GM18520 (cell line): ENCODE data around the gene WDR88.
"Not testable (repeated sequence)": the region's sequence is repeated elsewhere in the genome, so short reads cannot be mapped to it uniquely, and the experiment has no call there.

Experiments used
- ATAC-seq: cut with Tn5 transposase; IDR thresholded peaks from one replicate; pipeline ENCODE4 v1.9.1; 2021; ENCODE audit not compliant: unreplicated experiment

WDR88 gene

DNA sequence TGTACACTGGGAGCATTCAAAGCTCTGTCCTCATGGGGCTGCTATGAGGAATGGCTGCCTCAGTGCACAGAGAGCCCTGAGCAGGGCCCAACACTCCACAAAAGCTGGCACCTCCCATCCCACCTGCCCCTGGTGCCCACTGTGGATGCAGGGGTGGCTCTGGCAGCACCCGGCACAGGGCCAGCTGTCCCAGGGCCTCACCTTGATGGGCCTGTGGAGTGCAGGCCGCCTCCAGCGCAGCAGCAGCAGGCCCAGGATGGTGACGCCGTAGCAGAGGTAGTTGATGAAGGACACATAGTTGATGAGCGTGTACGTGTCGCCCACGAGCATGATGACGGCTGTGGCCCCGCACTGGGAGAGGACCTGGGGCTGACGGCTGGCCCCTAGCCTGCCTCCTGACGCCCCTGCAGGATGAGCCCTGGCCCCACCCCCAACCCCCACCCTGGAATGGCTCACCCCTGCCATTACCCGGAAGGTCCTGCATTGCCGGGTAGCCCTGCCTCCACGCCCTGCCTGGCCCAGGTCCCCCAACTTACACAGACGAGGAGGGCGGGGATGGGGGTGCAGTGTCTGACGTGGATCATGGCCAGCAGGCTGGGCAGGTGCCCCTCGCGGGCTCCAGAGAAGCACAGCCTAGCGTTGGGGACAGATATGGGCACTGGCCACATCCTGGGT lies 78.5 kb downstream of the WDR88 start:
- no peak for ATAC-seq

DNA sequence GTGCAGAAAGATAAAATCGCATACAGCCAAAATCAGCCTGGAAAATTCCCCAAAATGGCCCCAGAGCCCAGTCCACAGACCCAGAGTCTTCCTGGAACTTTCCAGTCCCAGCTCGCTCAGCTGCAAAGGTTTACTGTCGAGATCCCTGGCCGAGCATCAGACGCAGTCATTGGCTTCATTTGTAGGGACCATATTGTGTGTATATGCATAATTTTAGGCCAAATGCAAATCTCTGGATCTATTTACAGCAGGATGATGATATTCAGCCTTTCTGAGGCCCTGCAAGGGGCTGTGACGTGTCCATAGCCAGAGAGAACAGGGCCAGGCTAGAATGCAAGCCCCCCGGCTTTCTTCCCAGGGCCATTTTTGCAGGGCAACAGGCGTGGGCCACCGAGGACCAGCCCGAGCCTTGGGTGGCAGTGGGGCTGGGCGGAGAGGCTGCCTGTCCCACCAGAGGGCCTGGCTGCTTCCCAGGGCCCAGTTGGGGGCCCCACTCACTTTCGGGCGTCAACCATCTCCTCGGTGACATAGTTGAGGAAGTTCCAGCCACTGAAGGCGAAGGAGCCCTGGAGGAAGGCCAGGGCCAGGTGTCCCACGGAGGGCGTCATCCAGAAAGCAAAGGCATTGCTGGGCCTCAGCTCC lies 80.0 kb downstream of the WDR88 start:
- ATAC-seq: no peak

DNA sequence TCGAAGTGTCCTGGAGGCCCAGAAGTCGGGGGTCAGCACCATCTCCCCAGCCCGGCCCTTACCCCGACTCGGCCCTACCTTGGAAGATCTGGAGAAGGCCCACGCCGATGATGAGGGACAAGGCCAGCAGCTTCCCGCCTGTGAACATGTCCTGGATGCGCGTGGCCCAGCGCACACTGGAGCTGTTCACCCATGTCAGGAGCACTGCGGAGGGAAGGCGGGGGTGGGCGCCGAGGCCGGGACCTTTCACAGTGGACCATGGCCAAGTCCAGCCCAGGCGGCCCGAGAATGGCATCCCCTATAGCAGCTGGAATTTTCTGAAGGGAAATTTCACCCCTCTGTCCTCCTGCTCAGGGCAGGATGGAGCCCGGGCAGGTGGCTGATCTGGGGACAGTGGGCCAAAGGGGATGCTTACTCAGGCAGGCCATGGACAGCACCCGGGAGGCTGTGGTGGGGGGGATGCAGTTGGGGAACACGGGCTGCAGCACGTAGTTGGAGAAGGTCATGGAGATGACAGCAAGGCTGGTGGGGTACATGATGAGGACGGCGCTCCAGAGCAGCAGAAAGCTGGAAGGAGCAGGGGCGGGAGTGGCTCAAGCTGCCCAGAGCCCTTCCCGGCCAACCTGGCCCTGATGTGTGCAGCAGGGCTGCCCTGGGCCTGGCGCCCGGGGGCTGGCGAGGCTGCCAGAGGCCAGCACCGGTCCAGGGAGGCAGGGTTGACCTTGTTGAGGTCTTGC lies 80.7 kb downstream of the WDR88 start:
- ATAC-seq: no peak

DNA sequence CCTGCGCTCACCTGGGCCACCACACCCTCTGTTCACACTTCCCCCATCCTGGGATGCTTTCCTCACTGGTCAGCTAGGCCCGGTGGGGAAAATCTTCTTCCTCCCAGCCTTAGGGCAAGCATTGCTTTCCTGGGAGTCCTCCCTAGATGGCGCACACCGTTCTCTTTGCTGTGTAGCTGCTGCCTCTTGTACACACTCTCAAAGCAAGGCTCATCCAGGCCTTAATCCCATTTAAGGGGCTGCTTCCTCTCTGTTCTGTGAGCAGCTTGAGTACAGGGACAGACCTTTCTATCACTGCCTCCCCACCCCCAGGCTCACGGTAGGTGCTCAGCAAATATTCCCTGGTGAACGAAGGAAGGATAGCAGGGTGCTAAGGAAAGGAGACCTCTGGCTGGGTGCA lies 82.7 kb downstream of the WDR88 start:
- ATAC-seq: no peak

DNA sequence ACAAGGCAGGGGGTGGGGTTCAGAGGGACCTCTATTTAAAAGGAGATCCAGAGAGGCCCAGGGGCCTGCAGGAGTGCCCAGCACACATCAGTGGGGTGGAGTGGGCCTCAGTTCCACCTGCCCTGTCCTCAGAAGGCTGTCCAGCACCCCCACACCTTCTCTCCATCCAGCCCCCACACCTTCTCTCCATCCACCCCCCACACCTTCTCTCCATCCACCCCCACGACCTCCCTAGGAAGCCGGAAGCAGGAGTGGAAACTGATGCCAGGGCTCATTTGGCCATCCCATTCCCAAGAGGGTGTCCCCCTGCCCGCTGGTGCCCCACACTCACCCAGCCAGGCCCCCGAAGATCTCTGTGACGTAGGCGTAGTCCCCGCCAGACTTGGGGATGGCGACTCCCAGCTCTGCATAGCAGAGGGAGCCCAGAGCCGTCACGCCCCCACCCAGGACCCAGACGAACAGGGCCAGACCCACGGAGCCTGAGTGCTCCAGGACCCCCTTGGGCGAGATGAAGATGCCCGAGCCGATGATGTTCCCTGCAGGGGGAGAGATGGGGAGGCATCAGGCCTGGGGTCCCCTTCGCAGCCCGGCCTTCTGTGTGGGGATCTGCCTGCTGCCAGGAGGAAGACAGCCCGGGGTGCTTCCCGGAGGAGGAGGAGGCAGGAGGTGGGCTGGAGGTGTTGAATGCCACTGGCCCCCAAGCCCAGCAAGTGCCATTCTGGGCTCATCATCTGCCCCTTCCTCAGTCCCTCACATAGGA lies 83.7 kb downstream of the WDR88 start:
- no peak for ATAC-seq

DNA sequence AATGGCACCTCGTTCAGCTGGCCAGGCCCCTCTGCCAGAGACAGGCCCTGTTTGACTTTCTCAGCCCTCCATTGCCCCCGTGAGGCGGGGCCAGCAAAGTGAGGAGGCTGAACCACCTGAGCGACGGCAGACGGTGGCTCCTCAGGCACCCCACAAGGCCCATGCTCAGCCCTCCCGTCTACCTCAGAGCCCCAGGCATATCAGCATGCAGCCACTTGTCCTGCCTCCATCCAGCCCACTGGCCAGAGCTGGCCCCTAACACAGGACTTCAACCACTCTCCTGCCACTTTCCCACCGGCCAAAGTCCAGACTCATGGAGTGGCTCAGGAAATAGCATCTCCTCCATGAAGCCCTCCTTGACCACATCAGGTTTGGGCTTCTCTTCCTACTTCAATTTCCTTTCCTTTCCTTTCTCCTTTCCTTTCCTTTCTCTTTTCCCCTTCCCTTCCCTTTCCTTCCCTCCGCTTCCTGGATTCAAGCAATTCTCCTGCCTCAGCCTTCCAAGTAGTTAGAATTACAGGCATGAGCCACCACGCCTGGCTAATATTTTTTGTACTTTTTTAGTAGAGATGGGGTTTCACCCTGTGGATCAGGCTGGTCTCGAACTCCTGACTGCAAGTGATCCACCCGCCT lies 84.4 kb downstream of the WDR88 start:
- no peak for ATAC-seq

DNA sequence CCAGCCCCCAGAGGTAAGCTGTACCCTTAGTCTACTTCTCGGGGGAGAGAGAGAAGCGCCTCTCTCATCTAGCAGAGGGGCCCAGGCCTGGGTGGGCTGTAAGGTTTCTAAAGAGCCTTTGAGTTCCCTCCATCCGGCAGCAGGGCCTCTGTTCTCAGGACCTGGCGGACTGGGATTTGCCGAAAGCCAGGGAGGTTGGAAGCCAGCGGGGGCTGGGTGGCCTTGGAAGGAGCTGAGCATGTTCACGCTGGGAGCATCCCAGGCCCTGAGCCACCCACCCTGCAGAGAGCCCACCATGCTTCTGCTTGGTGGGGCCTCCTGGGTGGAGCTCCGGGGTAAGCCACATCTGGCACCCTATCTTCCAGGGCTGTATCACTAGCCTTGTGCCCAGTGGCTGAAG lies 86.0 kb downstream of the WDR88 start:
- no peak for ATAC-seq

DNA sequence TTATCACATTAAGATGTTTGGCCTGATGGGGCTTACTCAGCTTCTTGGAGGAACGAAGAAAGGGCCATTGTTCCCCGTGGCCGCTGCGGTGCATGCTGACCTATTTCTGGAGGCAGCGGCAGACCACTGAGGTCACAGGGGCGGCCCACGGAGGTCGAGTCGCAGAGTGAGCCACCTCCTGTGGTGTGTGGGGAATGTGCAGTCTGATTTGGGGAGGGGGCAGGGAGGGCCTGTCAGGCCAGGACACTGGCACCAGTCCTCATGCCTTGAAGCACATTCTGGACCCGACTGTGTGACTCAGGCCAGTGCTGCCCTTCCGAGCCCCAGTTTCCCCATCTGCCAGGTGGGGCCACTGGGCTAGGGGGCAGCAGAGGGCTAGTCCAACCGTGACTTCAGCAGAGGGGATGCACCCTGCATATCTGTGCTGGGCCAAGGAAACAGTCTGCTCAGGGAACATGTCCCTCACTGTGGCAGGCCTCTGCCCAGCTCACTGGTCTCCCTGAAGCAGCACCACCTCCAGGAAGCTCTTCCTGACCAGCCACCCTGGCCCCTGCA lies 87.4 kb downstream of the WDR88 start:
- ATAC-seq: no peak

DNA sequence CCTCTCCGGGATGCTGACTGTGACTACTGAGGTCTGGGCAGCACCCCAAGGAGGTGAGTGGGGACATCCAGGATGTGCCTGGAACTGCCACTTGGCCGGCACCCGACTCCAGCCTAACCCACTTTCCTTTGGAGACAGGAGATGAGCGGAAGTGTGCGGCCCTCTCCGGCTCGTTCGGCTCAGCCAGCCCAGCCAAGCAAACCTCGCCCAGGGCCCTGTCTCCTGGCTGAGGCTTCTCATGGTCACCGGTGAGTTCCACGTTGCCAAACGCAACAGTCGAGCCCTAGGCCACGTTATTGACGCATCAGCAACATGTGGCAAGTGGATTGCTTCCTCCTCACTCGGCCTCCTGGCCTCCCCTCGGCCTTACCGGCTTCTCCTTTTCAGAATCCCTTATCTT lies 88.2 kb downstream of the WDR88 start:
- ATAC-seq: no peak

DNA sequence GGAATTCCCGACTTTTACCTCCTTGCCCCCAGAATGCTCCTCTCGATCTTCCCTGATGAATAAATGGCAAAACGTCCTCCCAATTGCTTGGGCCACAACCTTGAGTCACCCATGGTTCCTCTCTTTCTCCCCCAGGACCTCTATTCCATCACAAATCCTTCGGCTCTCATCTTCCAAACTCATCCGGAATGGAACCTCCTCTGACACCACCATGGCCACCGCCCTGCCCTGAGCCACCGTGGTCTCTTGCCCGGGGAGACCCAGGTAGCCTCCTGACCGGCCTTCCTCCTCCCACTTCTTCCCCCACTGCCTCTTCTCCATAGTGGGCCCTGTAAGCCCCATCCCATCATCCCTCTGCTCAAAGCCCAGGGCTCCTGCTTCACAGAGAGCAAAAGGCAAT lies 88.8 kb downstream of the WDR88 start:
- ATAC-seq: no peak

DNA sequence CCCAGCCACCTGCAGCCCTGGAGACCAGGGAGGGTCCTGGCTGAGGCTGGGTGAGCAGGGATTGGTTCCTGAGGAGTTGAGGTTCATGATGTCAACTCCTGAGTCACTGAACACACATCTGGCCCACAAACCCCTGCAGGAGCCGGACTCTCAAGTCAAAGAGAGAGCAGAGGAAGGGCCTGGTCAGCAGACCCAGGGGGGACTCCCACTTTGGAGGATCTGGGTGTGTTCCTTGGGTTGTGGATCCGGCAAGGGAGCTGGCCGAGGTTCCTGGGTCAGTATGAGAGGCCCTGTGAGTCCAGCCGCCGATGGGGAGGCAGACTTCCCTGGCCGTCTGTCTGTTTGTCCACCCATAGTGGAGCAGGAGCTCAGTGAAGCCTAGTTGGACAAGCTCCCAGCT lies 89.7 kb downstream of the WDR88 start:
- no peak for ATAC-seq

DNA sequence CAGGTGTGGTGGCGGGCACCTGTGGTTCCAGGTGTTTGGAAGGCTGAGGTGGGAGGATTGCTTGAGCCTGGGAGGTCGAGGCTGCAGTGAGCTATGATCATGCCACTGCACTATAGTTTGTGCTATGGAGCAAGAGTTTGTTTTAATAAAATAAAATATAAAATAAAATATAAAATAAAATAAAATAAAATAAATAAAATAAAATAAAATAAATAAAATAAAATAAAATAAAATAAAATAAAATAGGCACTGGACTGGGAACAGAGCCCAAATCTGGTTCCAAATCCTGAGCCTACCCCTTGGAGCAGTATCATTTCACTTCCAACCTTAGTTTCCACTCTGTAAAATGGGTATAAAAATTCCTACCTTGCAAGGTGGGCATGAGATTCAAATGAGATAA lies 90.3 kb downstream of the WDR88 start:
- ATAC-seq: not testable (repeated sequence)

DNA sequence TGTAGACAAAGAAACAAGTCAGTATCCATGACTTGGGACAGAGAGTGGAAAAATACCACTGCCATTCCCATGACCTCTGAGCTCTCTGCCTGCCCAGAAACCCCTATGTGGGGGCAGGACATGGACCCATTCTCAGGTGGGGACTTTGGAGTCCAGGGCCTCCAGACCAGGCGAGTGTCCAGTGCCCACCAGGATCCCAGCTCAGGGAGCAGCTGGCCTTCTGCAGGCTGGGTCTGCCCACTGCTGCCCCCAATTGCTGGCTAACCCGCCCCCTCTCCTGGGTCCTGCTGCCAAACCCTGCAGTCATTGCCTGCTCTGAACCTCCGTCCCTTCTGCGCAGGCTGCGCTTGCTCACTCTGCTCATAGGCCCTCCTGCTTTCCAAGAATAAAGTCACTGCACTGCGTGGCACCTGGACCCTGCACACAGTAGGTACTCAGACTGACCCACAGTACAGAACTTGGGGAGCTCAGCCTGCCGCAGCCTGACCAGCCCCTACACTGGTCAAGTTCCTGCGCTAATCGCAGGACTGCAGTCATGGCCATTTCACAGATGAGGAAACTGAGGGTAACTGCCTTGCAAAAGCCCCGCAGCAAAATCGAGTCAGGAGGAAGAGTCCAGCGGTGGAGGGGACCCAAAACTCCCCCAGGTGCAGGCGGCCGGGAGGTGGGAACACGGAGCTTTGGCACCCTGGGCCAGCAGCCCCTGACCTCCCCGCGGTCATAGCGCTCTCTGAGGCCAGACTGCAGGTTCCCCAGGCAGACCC lies 93.0 kb downstream of the WDR88 start:
- no peak for ATAC-seq
